ENCODE results near the gene PDGFRA. TPM values are rescaled to one million over a fixed set of nuclear protein-coding genes. Genes with fewer than 3 reads are reported as not detected.
A peak's percentile ranks its signal among the peaks of the same experiment; 100 is the strongest.

Gene PDGFRA
- total RNA-seq (2013; cell fraction: nucleolus; rRNA removed), result 0.21 TPM in 1 of 2 replicates, not detected in the other
- total RNA-seq (2014; rRNA removed) (not detected in 2 replicates), total RNA-seq (2014; rRNA removed; fragmentation: Illumina TruSeq; extraction: Trizol) (not detected in 2 replicates), total RNA-seq (2021) (0.28 and 0.40 TPM in 2 replicates), polyA plus RNA-seq (2011; rRNA removed) (0.01 TPM in 1 of 2 replicates, not detected in the other), polyA plus RNA-seq (2014; fragmentation: Illumina TruSeq; extraction: Trizol) (0.03 TPM in 1 of 2 replicates, not detected in the other), polyA plus RNA-seq (2014; fragmentation: Nextera tagmentation; extraction: Ambion mirVana) (not detected), polyA plus RNA-seq (2014; rRNA removed) (not detected in 2 replicates), polyA plus RNA-seq (2016; fragmentation: Nextera tagmentation; extraction: Ambion mirVana) (under 1 TPM; 0.06 to 0.24 TPM), polyA minus RNA-seq (2011; rRNA and poly(A)+ RNA removed) (not detected in 2 replicates), Bru-seq, nascent RNA (percentile 13 among the genes with signal in this experiment), BruChase-seq, experiment 1, labeled RNA remaining after a 6-hour chase (percentile 16 among the genes with signal in this experiment), BruChase-seq, experiment 2, labeled RNA remaining after a 2-hour chase (percentile 24 among the genes with signal in this experiment)
- polyA plus RNA-seq (2011; ENCODE audit: low read depth), result 0.10 TPM
- polyA plus RNA-seq (2011; cell fraction: cytosol; rRNA removed), result 0.07 TPM in 1 of 2 replicates, not detected in the other
- not detected in 2 replicates for polyA plus RNA-seq (2011; cell fraction: nucleus; rRNA removed)
- polyA plus RNA-seq (2012), result 0.16 and 0.21 TPM in 2 replicates
- polyA minus RNA-seq (2011; cell fraction: cytosol; rRNA and poly(A)+ RNA removed), result not detected in 2 replicates
- not detected in 2 replicates for polyA minus RNA-seq (2011; cell fraction: nucleus; rRNA and poly(A)+ RNA removed)
- long read RNA-seq, experiment 1, result 0 reads
- long read RNA-seq, experiment 2, result 0 reads

DNA sequence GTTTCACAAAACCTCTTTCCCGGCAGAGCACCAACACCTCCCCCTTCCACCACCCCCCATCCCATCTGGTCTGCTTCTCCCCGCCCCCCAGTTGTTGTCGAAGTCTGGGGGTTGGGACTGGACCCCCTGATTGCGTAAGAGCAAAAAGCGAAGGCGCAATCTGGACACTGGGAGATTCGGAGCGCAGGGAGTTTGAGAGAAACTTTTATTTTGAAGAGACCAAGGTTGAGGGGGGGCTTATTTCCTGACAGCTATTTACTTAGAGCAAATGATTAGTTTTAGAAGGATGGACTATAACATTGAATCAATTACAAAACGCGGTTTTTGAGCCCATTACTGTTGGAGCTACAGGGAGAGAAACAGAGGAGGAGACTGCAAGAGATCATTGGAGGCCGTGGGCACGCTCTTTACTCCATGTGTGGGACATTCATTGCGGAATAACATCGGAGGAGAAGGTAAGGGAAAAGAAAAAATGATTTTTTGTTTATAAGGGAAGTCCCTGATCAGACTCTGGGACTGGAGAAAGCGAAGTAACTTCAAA is at the start of gene PDGFRA:
TSS of gene PDGFRA (plus strand) at position 333 of the 541 bp plus-strand sequence. CDS start 29,476 bp downstream, outside the sequence.
- H3K4me1 ChIP-seq (ENCODE audit: control insufficient read depth, insufficient read depth, low read length), result peaks cover 9% of the 10 kb centered on the region; the same call in 1 of the 2 replicates
- SMC1A ChIA-PET (ENCODE audit: uncharacterized antibody, unreplicated experiment), result interaction anchor here (0.9 kb wide), 1 partner anchor 13 kb away, joined by 3 read pairs; no protein-coding TSS in a partner anchor
- no peak for FAIRE-seq
- H3K27ac ChIP-seq (ENCODE audit: control insufficient read depth, insufficient read depth), result no peak within 1 kb of the TSS
- POLR2A ChIA-PET, result no interaction called here
- 22% methylated on average over 13 of the region's 15 CpGs for WGBS (ENCODE audit: insufficient coverage, insufficient replicate concordance, low lambda C conversion rate, missing lambda C conversion rate)
- CTCF ChIA-PET, result interaction anchor here (0.6 to 1.3 kb wide), 3 partner anchors 10 to 517 kb away, joined by 4 to 7 read pairs (median 4); no protein-coding TSS in a partner anchor
- TF ChIP-seq DPF2 (IDR thresholded peaks at IDR 0.05) (no peak), SMARCA5 (IDR thresholded peaks at IDR 0.05) (no peak), FOXK2 (IDR thresholded peaks at IDR 0.05) (no peak), FOS (IDR thresholded peaks at IDR 0.05; ENCODE audit: borderline replicate concordance, extremely low read depth, insufficient read length) (no peak), BMI1 (IDR thresholded peaks at IDR 0.05; ENCODE audit: borderline replicate concordance) (no peak), BHLHE40 (IDR thresholded peaks at IDR 0.05; ENCODE audit: borderline replicate concordance in 1 of 2, low read depth in 2 of 2, low read length in 1 of 2) (no peak), STAT1 (conservative IDR thresholded peaks at IDR 0.05) (no peak), RFX5 (IDR thresholded peaks at IDR 0.05; ENCODE audit: low read depth, low read length) (no peak), MYB (IDR thresholded peaks at IDR 0.05; ENCODE audit: borderline replicate concordance, low read depth, low read length) (no peak), SUPT20H (IDR thresholded peaks at IDR 0.05; ENCODE audit: borderline replicate concordance, control insufficient read depth, low read depth, low read length) (no peak), JUND (IDR thresholded peaks at IDR 0.05; ENCODE audit: low read depth, low read length) (no peak), NR2C2 (IDR thresholded peaks at IDR 0.05; ENCODE audit: borderline replicate concordance, control insufficient read depth, insufficient read length, low read depth) (no peak), NR2F1 (conservative IDR thresholded peaks at IDR 0.05) (no peak), TBL1XR1 (IDR thresholded peaks at IDR 0.05; ENCODE audit: low read depth, low read length) (no peak), RAD51 (IDR thresholded peaks at IDR 0.05) (no peak)
- TF ChIP-seq, protein P1, sequence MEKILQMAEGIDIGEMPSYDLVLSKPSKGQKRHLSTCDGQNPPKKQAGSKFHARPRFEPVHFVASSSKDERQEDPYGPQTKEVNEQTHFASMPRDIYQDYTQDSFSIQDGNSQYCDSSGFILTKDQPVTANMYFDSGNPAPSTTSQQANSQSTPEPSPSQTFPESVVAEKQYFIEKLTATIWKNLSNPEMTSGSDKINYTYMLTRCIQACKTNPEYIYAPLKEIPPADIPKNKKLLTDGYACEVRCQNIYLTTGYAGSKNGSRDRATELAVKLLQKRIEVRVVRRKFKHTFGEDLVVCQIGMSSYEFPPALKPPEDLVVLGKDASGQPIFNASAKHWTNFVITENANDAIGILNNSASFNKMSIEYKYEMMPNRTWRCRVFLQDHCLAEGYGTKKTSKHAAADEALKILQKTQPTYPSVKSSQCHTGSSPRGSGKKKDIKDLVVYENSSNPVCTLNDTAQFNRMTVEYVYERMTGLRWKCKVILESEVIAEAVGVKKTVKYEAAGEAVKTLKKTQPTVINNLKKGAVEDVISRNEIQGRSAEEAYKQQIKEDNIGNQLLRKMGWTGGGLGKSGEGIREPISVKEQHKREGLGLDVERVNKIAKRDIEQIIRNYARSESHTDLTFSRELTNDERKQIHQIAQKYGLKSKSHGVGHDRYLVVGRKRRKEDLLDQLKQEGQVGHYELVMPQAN (conservative IDR thresholded peaks at IDR 0.05), result no peak
- TF ChIP-seq, protein P2, sequence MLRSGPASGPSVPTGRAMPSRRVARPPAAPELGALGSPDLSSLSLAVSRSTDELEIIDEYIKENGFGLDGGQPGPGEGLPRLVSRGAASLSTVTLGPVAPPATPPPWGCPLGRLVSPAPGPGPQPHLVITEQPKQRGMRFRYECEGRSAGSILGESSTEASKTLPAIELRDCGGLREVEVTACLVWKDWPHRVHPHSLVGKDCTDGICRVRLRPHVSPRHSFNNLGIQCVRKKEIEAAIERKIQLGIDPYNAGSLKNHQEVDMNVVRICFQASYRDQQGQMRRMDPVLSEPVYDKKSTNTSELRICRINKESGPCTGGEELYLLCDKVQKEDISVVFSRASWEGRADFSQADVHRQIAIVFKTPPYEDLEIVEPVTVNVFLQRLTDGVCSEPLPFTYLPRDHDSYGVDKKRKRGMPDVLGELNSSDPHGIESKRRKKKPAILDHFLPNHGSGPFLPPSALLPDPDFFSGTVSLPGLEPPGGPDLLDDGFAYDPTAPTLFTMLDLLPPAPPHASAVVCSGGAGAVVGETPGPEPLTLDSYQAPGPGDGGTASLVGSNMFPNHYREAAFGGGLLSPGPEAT (IDR thresholded peaks at IDR 0.05; ENCODE audit: low read depth), result no peak
- intact Hi-C loops (cut with micrococcal nuclease; ENCODE audit: unreplicated experiment) (loop anchor here (2.0 to 5.0 kb wide), 2 partner anchors 522 to 1032 kb away; no protein-coding TSS in a partner anchor), in situ Hi-C loops (cut with MboI) (loop anchor here (5.0 to 10.0 kb wide), 5 partner anchors 302 to 1852 kb away; no protein-coding TSS in a partner anchor)
- H3K4me2 ChIP-seq (ENCODE audit: control insufficient read depth, insufficient read depth), result peak within 1 kb of the TSS; percentile 77
- no TSS peak for BruUV-seq (replicated peaks)
- no peaks in the 10 kb centered on the region; the same call in 2 of the 3 replicates for H3K9me3 ChIP-seq (replicated peaks; ENCODE audit: control insufficient read depth, insufficient read depth, low read length)
- H3K4me3 ChIP-seq, result peak within 1 kb of the TSS; percentile 54; the same call in 1 of the 2 replicates
- H3K79me2 ChIP-seq (ENCODE audit: control insufficient read depth, insufficient read depth, low read length), result no peaks in the 10 kb centered on the region
- H4K20me1 ChIP-seq (ENCODE audit: control insufficient read depth, insufficient read depth), result no peaks in the 10 kb centered on the region
- H2AFZ ChIP-seq (ENCODE audit: control insufficient read depth, low read depth, low read length), result no peak within 1 kb of the TSS
- H3K27me3 ChIP-seq (replicated peaks in 1 of 2; ENCODE audit: control insufficient read depth in 2 of 2, insufficient read depth in 2 of 2, low read length in 1 of 2), result peaks cover 31 to 32% of the 10 kb centered on the region in 2 experiments
- H3K9ac ChIP-seq (ENCODE audit: control insufficient read depth, insufficient read depth, low read length), result no peak within 1 kb of the TSS
- no peaks in the 10 kb centered on the region for H3K36me3 ChIP-seq (ENCODE audit: control insufficient read depth in 2 of 2, insufficient read depth in 2 of 2, low read length in 1 of 2)
- no peak for ATAC-seq
- RAD21 ChIA-PET (ENCODE audit: unreplicated experiment), result no interaction called here
- DNase-seq (ENCODE audit: low read depth, low spot score), result no peak
